ENCODE data around the gene CDH13. TPM values are rescaled to one million over a fixed set of nuclear protein-coding genes. Genes with fewer than 3 reads are reported as not detected.

The CDH13 gene
- total and polyA plus RNA-seq, 2 of the 8 experiments (the other 6 are each of a cell fraction or from before 2014, with no cell fraction given): 2.3 to 2.4 TPM

GRCh38 chr16:82841108-82841507 lies 214.3 kb downstream of the CDH13 start:
- Histone ChIP-seq H3K4me3 (ENCODE audit: extremely low read depth in 1 of 4, insufficient read depth in 2 of 4, low read depth in 3 of 4, low read length in 4 of 4) (no peak overlapping the region), H2BK12ac (ENCODE audit: low read depth, low read length) (no peak overlapping the region), H3K27ac (ENCODE audit: low read depth, low read length) (no peak overlapping the region), H3K23ac (ENCODE audit: insufficient read length) (no peak overlapping the region), H3K56ac (replicated peaks; ENCODE audit: insufficient read length, low read depth, low read length) (no peak overlapping the region), H2AFZ (ENCODE audit: low read length) (no peak overlapping the region), H3K79me2 (ENCODE audit: control insufficient read depth in 1 of 2, insufficient read depth in 2 of 2, low read length in 2 of 2) (no peaks in the 10 kb centered on the region), H3K23me2 (ENCODE audit: low read depth, low read length) (no peaks in the 10 kb centered on the region), H3K4me2 (ENCODE audit: insufficient read depth in 1 of 2, low read depth in 2 of 2, low read length in 2 of 2) (no peak overlapping the region), H3K27me3 (replicated peaks in 1 of 4; ENCODE audit: control insufficient read depth in 3 of 4, extremely low read depth in 1 of 4, insufficient read depth in 3 of 4, low read length in 3 of 4) (no peaks in the 10 kb centered on the region), H2BK20ac (ENCODE audit: low read length) (no peak overlapping the region), H4K5ac (ENCODE audit: insufficient read length, low read depth, low read length) (no peak overlapping the region), H3K9ac (replicated peaks in 1 of 4; ENCODE audit: extremely low read depth in 1 of 4, low read depth in 3 of 4, low read length in 3 of 4) (no peak overlapping the region), H3K79me1 (ENCODE audit: low read depth, low read length) (no peaks in the 10 kb centered on the region), H3K4me1 (replicated peaks in 1 of 4; ENCODE audit: control insufficient read depth in 3 of 4, insufficient read depth in 4 of 4, low read length in 3 of 4) (no peaks in the 10 kb centered on the region; a peak in 1 of 7 replicates), H3K9me3 (ENCODE audit: insufficient read depth in 2 of 2, low read depth in 1 of 2, low read length in 1 of 2) (peaks cover 10 to 19% of the 10 kb centered on the region in 2 experiments), H2BK120ac (replicated peaks; ENCODE audit: low read depth, low read length) (no peak overlapping the region), H3K36me3 (ENCODE audit: control insufficient read depth in 2 of 4, insufficient read depth in 4 of 4, low read length in 3 of 4) (0 out of 8 replicates have a peak, but pooled peaks cover 0 to 2% (median 0%) of the 10 kb centered on the region in 4 experiments), H4K91ac (replicated peaks; ENCODE audit: insufficient read length, low read length) (no peak overlapping the region), H2AK5ac (ENCODE audit: low read depth, low read length) (no peak overlapping the region), H4K8ac (ENCODE audit: extremely low read depth, insufficient read depth, low read length) (no peak overlapping the region), H2BK15ac (ENCODE audit: low read length) (no peak overlapping the region), H2BK5ac (ENCODE audit: low read depth, low read length) (no peak overlapping the region), H3K18ac (ENCODE audit: extremely low read depth, low read length) (no peak overlapping the region), H4K20me1 (replicated peaks in 1 of 2; ENCODE audit: control insufficient read depth in 1 of 2, insufficient read depth in 2 of 2, low read length in 2 of 2) (no peaks in the 10 kb centered on the region), H3K4ac (replicated peaks; ENCODE audit: insufficient read length, low read depth, low read length) (no peak overlapping the region), H3K14ac (ENCODE audit: insufficient read length) (no peak overlapping the region)
- CTCF ChIA-PET (ENCODE audit: partially characterized antibody): no interaction called here
- FAIRE-seq (no peak), DNase-seq (ENCODE audit: low read depth in 1 of 2, low spot score in 2 of 2) (no peak)
- POLR2A ChIA-PET (ENCODE audit: partially characterized antibody): no interaction called here
- WGBS, 2 experiments (ENCODE audit: extremely low coverage in 1 of 2, insufficient coverage in 1 of 2, insufficient read length in 1 of 2, insufficient replicate concordance in 2 of 2, low coverage in 1 of 2, low lambda C conversion rate in 2 of 2, missing lambda C conversion rate in 1 of 2): 100% methylated on average over 3 of the region's 3 CpGs; no CpG with 5 or more reads in 1 of the 2 experiments
- TF ChIP-seq JUN (IDR thresholded peaks at IDR 0.05; ENCODE audit: low read depth, low read length) (no peak), GTF2F1 (IDR thresholded peaks at IDR 0.05; ENCODE audit: borderline replicate concordance, low read depth, low read length) (no peak), SP4 (IDR thresholded peaks at IDR 0.05; ENCODE audit: low read length) (no peak), POLR2A (IDR thresholded peaks at IDR 0.05; ENCODE audit: control extremely low read depth in 1 of 2, low read depth in 2 of 2, low read length in 2 of 2) (no peak), CBX8 (IDR thresholded peaks at IDR 0.05; ENCODE audit: borderline replicate concordance, low read depth, low read length) (no peak)
